HUES6 (cell line): Measurements from ENCODE around the gene DGCR2.

Experiments
- H3K27ac ChIP-seq: 2 replicates; pipeline ENCODE4 v1.7.0; 2013; ENCODE audit warnings: low read depth, mild to moderate bottlenecking, low read length, inconsistent platforms
- H3K27me3 ChIP-seq: 2 replicates; pipeline ENCODE4 v1.6.1; 2013; ENCODE audit warnings: low read length; ENCODE audit not compliant: control insufficient read depth, insufficient read depth
- H3K36me3 ChIP-seq: 2 replicates; pipeline ENCODE4 v1.6.1; 2013; ENCODE audit warnings: low read length; ENCODE audit not compliant: control insufficient read depth, insufficient read depth
- H3K4me1 ChIP-seq: 2 replicates; pipeline ENCODE4 v1.6.1; 2013; ENCODE audit warnings: low read length; ENCODE audit not compliant: control insufficient read depth, insufficient read depth
- H3K4me3 ChIP-seq: 2 replicates; pipeline ENCODE4 v1.5.1; 2013; ENCODE audit warnings: low read depth, low read length
- H3K9ac ChIP-seq: one replicate; pipeline ENCODE4 v1.6.1; 2013; ENCODE audit warnings: mild to moderate bottlenecking, low read length
- H3K9me3 ChIP-seq: 2 replicates; pipeline ENCODE4 v1.6.1; 2013; ENCODE audit warnings: low read depth, low read length; ENCODE audit not compliant: control insufficient read depth, insufficient read depth

Gene DGCR2

DNA sequence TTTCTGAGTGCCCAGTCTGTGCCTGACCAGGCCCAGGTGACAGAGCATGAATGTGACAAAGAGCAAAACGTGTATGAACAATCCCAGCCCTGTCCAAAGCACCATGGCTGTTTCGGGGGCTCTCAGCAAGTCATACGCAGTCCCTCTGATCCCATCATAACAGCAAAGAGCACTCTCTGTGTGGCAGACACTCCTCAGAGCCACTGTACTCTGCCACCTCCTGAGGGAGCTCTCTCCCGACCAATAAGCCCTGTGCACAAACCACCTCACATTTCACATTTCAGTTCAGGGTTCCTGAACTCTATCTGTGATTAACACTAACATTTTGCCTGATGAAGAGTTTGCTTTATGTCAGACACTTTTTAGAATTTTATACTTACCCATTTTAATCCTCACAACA, 6.6 kb downstream of the DGCR2 start:
- Histone ChIP-seq H3K9me3 (no peaks in the 10 kb centered on the region), H3K4me3 (no peak overlapping the region), H3K27ac (no peak overlapping the region), H3K4me1 (peaks cover 19% of the 10 kb centered on the region), H3K36me3 (peaks cover 13% of the 10 kb centered on the region), H3K27me3 (no peaks in the 10 kb centered on the region), H3K9ac (no peak overlapping the region)

DNA sequence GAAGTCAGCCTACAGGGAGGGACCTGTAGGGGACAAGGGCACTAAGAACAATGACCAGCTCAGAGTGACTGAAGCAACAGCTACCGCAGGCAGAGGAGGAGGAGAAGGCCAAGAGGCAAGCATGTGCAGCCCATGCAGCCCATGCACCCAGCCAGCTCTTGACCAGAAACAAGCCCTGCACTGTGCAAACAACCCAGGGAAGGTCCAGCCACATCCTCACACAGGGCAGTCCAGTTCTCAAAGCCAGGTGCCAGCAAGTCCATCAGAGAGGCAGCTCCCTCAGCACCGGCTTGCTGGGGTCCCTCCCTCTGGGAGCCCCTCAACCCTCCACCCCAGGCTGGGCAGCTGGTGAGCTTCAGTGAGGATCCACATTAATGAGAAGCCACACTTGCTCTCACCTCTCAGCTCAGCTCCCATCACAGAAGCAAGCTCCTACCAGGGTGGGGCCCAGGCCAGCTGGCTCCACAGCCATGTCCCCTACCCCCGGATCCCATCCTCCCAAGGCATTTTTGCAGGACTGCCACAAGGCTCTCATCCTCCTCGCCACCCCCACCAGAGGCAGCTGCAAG, 7.1 kb downstream of the DGCR2 start:
- H3K27ac ChIP-seq = no peak overlapping the region
- no peaks in the 10 kb centered on the region for H3K9me3 ChIP-seq
- no peaks in the 10 kb centered on the region for H3K27me3 ChIP-seq
- peaks cover 16% of the 10 kb centered on the region for H3K4me1 ChIP-seq
- H3K36me3 ChIP-seq = peaks cover 11% of the 10 kb centered on the region
- H3K4me3 ChIP-seq = no peak overlapping the region
- H3K9ac ChIP-seq = no peak overlapping the region

DNA sequence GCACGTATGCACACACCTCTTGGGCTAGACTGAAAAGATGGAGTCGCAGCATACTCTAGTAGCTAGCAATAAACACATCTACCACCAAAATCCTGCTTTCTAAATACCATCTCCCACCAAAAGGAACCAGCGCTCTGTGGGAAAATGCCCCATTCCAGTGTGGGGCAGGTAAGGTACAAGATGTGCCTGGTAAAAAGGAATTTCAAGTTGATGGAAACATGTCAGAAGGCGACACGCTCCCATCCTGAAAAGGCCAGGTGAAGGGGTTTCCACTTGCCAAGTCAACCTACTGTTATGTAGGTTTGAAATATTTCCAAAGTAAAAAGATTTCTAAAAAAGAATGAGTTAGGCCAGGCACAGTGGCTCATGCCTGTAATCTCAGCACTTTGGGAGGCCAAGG, 8.8 kb downstream of the DGCR2 start:
- no peaks in the 10 kb centered on the region for H3K9me3 ChIP-seq
- no peak overlapping the region for H3K4me3 ChIP-seq
- H3K36me3 ChIP-seq = peaks cover 5% of the 10 kb centered on the region
- no peaks in the 10 kb centered on the region for H3K27me3 ChIP-seq
- H3K9ac ChIP-seq = no peak overlapping the region
- no peak overlapping the region for H3K27ac ChIP-seq
- peaks cover 21% of the 10 kb centered on the region for H3K4me1 ChIP-seq

DNA sequence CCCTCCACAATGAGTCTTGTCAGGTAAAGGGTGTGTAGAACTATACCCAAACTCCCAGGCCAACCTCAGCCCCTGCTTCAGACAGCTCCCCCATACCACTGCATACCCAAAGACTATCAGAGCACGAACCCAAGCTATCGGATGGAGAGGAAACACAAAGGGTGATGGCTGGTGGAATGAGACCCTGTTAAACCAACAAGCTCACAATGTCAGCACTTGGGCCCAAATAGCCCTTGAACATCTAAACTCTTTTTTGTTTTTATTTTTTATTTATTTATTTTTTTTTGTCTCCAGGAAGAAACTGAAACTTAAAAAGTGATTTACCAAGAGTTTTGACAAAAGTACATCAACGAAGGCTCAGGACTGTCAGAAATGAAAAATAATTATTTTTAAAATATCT, 10.6 kb downstream of the DGCR2 start:
- H3K4me1 ChIP-seq = peaks cover 21% of the 10 kb centered on the region
- H3K36me3 ChIP-seq = peaks cover 1% of the 10 kb centered on the region
- H3K27me3 ChIP-seq = no peaks in the 10 kb centered on the region
- H3K9me3 ChIP-seq = no peaks in the 10 kb centered on the region
- H3K27ac ChIP-seq = no peak overlapping the region
- no peak overlapping the region for H3K9ac ChIP-seq
- no peak overlapping the region for H3K4me3 ChIP-seq

DNA sequence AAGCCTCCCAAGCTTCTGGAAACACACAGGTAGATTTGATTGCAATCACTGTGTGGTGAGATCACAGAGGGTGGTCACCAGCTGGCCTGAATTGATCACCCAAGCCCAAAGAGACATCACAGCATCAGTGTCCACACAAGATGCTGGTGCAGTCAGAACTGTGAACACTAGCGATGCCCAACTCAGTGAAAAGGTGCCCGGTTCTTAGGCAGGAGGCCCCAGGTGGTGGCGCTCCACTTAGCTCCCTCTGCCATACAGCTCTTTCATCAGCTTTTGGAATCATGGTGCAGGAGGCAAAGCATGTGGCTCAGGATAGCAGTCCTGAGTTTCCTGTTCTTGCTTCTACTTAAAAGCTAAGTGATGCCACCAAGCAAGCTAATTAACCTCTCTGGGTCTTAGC, 11.1 kb downstream of the DGCR2 start:
- no peaks in the 10 kb centered on the region for H3K9me3 ChIP-seq
- no peak overlapping the region for H3K27ac ChIP-seq
- H3K4me3 ChIP-seq = no peak overlapping the region
- H3K27me3 ChIP-seq = no peaks in the 10 kb centered on the region
- peaks cover 21% of the 10 kb centered on the region for H3K4me1 ChIP-seq
- no peaks in the 10 kb centered on the region for H3K36me3 ChIP-seq
- H3K9ac ChIP-seq = no peak overlapping the region

DNA sequence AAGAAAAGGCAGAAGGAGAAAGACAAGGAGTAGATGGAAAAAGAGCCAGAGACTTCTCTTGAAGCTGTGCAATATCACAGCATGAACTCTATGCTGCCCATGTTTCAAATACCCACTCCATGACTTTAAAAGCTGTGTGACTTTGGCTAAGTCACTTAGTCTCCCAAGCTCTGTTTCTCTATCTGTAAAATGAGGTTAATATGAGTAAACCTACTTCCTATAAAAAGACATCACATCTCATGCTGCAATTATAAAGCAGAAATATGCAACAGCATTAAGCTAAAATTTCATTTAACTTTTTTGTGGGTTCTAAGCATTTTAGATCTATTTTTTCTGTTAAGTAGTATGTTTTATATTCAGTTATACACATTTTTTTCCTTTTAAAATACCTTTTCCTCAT, 11.6 kb downstream of the DGCR2 start:
- no peak overlapping the region for H3K4me3 ChIP-seq
- no peak overlapping the region for H3K27ac ChIP-seq
- H3K27me3 ChIP-seq = no peaks in the 10 kb centered on the region
- H3K4me1 ChIP-seq = peaks cover 21% of the 10 kb centered on the region
- no peak overlapping the region for H3K9ac ChIP-seq
- no peaks in the 10 kb centered on the region for H3K36me3 ChIP-seq
- H3K9me3 ChIP-seq = no peaks in the 10 kb centered on the region

DNA sequence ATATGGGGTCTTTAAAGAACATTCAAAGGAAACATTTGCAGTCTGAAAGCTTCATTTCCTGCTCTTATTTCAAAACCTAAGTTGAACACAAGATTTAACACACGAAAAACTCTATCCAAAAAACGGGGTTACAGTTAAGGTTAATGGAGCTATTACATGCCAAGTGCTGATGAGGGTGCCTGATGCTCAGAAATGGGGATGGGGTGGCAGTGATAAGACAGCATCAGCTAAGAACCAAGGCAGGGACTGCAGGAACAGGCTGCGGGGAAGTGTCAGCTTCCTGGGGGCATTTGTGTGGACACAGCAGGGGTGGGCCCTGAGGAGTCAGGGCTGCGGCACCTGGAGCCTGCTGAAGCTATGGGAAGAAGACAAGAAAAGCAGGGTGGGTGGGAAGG, 12.2 kb downstream of the DGCR2 start:
- H3K9ac ChIP-seq = no peak overlapping the region
- no peaks in the 10 kb centered on the region for H3K27me3 ChIP-seq
- peaks cover 21% of the 10 kb centered on the region for H3K4me1 ChIP-seq
- H3K36me3 ChIP-seq = no peaks in the 10 kb centered on the region
- H3K9me3 ChIP-seq = no peaks in the 10 kb centered on the region
- no peak overlapping the region for H3K27ac ChIP-seq
- no peak overlapping the region for H3K4me3 ChIP-seq

DNA sequence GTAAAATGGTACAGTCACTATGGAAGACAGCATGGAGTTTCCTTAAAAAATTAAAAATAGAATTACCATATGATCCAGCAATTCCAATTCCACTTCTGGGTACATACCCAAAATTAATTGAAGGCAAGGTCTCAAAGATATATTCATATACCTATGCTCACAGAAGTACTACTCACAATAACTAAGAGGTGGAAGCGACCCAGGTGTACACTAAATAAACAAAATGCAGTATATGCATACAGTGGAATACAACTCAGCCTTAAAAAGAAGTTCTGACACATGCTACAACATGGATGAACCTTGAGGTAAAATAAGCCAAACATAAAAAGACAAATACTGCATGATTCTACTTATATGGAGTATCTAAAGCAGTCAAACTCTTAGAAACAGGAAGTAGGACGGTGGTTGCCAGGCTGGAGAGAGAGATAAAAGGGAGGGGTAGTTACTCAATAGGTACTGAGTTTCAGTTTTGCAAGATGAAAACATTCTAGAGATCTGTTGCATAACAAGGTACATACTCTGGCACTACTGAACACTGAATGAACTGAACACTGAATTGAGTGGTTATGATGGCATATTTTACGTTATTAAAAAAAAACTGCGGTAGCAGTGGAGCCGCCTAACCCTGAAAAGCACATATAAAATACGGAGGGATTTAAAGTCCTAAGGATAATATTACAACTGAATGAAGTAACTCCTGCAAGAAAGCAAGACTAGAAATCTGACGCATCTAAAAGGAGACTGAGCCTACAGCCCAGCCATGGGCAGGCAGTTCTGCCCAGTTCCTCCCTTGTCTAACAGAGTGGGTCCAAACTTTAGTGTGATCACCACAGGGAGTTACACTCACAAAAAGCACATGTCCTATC, 12.8 kb downstream of the DGCR2 start:
- no peak overlapping the region for H3K4me3 ChIP-seq
- no peaks in the 10 kb centered on the region for H3K27me3 ChIP-seq
- no peaks in the 10 kb centered on the region for H3K36me3 ChIP-seq
- no peak overlapping the region for H3K9ac ChIP-seq
- H3K27ac ChIP-seq = no peak overlapping the region
- no peaks in the 10 kb centered on the region for H3K9me3 ChIP-seq
- H3K4me1 ChIP-seq = peaks cover 21% of the 10 kb centered on the region

DNA sequence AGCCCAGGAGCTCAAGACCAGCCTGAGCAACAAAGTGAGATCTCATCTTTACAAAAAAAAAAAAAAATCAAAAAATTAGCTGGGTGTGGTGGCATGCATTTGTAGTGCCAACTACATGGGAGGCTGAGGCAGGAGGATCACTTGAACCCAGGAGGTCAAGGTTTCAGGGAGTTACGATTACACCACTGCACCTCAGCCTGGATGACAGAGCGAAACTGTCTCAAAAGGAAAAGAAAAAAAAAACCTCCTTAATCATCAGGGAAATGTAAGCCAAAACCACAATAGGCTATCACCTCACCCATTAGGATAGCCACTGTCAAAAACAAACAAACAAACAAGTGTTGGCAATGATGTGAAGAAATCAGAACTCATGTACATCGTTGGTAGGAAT, 13.4 kb downstream of the DGCR2 start:
- H3K27me3 ChIP-seq = no peaks in the 10 kb centered on the region
- no peaks in the 10 kb centered on the region for H3K9me3 ChIP-seq
- no peak overlapping the region for H3K9ac ChIP-seq
- H3K27ac ChIP-seq = no peak overlapping the region
- H3K4me3 ChIP-seq = no peak overlapping the region
- peaks cover 21% of the 10 kb centered on the region for H3K4me1 ChIP-seq
- H3K36me3 ChIP-seq = no peaks in the 10 kb centered on the region

DNA sequence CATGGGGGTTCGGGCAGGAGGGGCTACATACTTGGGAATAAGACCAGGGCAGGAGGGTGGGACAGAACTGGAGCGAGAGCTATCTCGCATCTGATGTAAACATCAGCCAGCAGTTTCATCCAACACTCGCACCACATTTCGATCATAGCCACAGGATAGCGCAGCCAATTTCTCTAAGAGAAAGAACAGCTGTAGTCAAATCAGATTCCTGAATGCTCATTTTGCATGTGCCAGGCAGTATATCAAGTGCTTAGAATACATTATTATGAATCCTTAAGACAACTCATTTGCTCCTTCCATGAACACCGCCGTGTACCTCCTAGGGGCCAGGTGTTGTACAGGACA, 14.5 kb downstream of the DGCR2 start:
- Histone ChIP-seq H3K4me1 (peaks cover 21% of the 10 kb centered on the region), H3K27me3 (no peaks in the 10 kb centered on the region), H3K9ac (no peak overlapping the region), H3K9me3 (no peaks in the 10 kb centered on the region), H3K4me3 (no peak overlapping the region), H3K27ac (no peak overlapping the region), H3K36me3 (no peaks in the 10 kb centered on the region)

DNA sequence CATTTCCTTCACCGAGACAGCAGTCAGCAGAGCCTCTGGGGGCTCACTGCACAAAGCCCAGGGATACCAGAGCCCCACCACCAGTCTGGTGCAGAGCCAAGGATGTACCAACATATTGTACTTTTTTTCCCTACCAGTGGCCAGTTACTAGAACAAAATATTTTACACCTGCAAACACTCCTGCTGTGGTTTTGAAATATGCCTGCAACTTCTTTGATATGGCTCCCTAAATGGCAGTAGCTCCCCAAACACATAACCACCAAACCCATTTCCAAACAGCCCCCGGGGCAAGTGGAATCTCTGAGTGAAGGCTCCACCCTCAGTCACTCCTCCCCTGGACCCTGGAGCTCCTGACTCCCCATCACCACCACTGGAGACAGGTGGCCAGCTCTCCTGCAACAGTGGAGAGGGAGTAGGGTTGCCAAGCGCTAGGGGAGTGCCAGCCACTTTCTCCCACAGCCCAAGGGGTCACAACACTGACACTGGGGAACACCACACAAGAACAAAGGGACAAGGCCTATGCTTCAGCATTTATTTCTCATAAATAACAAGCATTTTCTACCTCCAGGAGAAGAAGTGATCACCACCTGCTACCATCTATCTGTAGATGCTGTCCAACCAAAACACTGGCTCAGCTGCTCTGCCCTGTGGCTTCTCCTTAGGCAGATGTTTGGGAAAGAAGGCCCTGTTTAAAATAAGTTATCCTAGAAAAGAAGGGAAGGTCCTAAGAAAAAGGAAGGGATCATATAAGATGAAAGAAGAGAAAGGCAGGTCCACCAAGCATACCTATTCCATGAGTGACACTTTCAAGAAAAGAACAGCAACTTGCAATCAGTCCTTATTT, 15.1 kb downstream of the DGCR2 start:
- H3K4me1 ChIP-seq = peaks cover 21% of the 10 kb centered on the region
- no peaks in the 10 kb centered on the region for H3K36me3 ChIP-seq
- H3K27me3 ChIP-seq = no peaks in the 10 kb centered on the region
- H3K9me3 ChIP-seq = no peaks in the 10 kb centered on the region
- no peak overlapping the region for H3K9ac ChIP-seq
- no peak overlapping the region for H3K27ac ChIP-seq
- no peak overlapping the region for H3K4me3 ChIP-seq
